ENCODE measurements around the gene KBTBD8. TPM values are rescaled to one million over a fixed set of nuclear protein-coding genes. Genes with fewer than 3 reads are reported as not detected.
A peak's percentile ranks its signal among the peaks of the same experiment; 100 is the strongest.

KBTBD8 gene
- total and polyA plus RNA-seq, 9 of the 15 experiments (the other 6 are each of a cell fraction or from before 2014, with no cell fraction given) = 2.7 to 9.1 (median 5.6) TPM

DNA sequence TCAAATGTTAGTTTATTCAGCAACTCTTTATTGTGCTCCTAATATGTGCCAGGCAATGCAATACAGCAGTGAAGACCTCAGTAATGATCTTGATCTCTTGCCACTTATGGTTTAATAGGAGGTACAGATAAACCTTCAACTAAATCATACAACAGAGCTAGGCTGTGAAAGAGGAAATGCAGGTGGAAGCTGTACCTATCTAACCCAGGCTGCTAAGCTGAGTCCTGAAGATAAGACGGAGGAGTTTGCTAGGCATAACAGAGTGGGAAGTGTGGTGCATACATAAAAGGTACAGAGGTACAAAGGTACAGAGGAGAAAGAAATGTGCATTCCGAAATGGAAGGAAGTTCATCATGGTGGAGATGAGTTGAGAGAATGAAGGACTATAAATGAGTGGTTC, 35.0 kb downstream of the KBTBD8 start:
- BruUV-seq (replicated peaks) = no TSS peak
- ATAC-seq (peak; percentile 69), DNase-seq (ENCODE audit: extremely low read depth in 1 of 4, low spot score in 3 of 4) (peak in 2 of 4 experiments; percentile 36 to 68), FAIRE-seq (peak; percentile 68)
- POLR2A ChIA-PET = no interaction called here
- H3K79me2 ChIP-seq (ENCODE audit: control insufficient read depth, insufficient read depth, low read length) = no peaks in the 10 kb centered on the region
- no peaks in the 10 kb centered on the region for H3K9me1 ChIP-seq (ENCODE audit: control insufficient read depth, insufficient read depth, low read length)
- H3K36me3 ChIP-seq (ENCODE audit: control insufficient read depth, insufficient read depth, low read length) = no peaks in the 10 kb centered on the region
- no peaks in the 10 kb centered on the region for H3K27me3 ChIP-seq (ENCODE audit: control insufficient read depth in 2 of 2, insufficient read depth in 2 of 2, low read length in 2 of 2)
- H3K4me3 ChIP-seq = no peak overlapping the region
- H2AFZ ChIP-seq (ENCODE audit: low read depth, low read length) = no peak overlapping the region; the same call in 1 of the 2 replicates
- H4K20me1 ChIP-seq (replicated peaks; ENCODE audit: control insufficient read depth, insufficient read depth, low read length) = no peaks in the 10 kb centered on the region
- CTCF ChIA-PET (ENCODE audit: low intra/inter-chr PET ratio) = no interaction called here
- in situ Hi-C loops (cut with MboI) = loop anchor here (10.0 kb wide), 1 partner anchor 58 kb away; no protein-coding TSS in a partner anchor
- no peaks in the 10 kb centered on the region for H3K9me3 ChIP-seq (replicated peaks; ENCODE audit: control insufficient read depth, insufficient read depth, low read depth, low read length)
- peaks cover 15 to 28% of the 10 kb centered on the region in 2 experiments for H3K4me1 ChIP-seq (replicated peaks in 1 of 2; ENCODE audit: control insufficient read depth in 2 of 2, insufficient read depth in 2 of 2, low read length in 2 of 2)
- peak overlapping the region; percentile 39; the same call in 1 of the 2 replicates for H3K4me2 ChIP-seq (ENCODE audit: insufficient read depth, low read length)
- H3K27ac ChIP-seq (ENCODE audit: extremely low read depth, low read depth, low read length) = no peak overlapping the region
- intact Hi-C loops (cut with micrococcal nuclease) = no loop called here
- 6% methylated on average over 2 of the region's 2 CpGs for WGBS (ENCODE audit: insufficient coverage, low coverage, missing lambda C conversion rate)
- no peak overlapping the region for H3K9ac ChIP-seq (ENCODE audit: insufficient read depth in 1 of 2, low read depth in 2 of 2, low read length in 2 of 2)
- peak; percentile 82 for TF ChIP-seq CBFA2T2 (conservative IDR thresholded peaks at IDR 0.05)
- peak; percentile 51; the same call in 1 of the 2 replicates for TF ChIP-seq EP300 (IDR thresholded peaks at IDR 0.05; ENCODE audit: low read length)
- TF ChIP-seq ARID1B (IDR thresholded peaks at IDR 0.05) = peak; percentile 86
- TF ChIP-seq SOX6 (IDR thresholded peaks at IDR 0.05) = peak; percentile 34; the same call in 1 of the 2 replicates
- TF ChIP-seq SREBF1 (IDR thresholded peaks at IDR 0.05; ENCODE audit: borderline replicate concordance, low read depth, low read length) = no peak
- 0 out of 4 replicates have a peak, but pooled peaks of 1 of the 2 experiments have one; percentile 9 for TF ChIP-seq RCOR1 (IDR thresholded peaks at IDR 0.05; ENCODE audit: borderline replicate concordance in 1 of 2, low read depth in 2 of 2, low read length in 2 of 2)
- TF ChIP-seq TRIM24 (IDR thresholded peaks at IDR 0.05) = peak in 1 of 2 experiments; percentile 20; a peak in 1 of 4 replicates
- no peak for TF ChIP-seq ZFX (CRISPR knock-in tag; IDR thresholded peaks at IDR 0.05)
- TF ChIP-seq SMAD4 (CRISPR knock-in tag; conservative IDR thresholded peaks at IDR 0.05) = 0 out of 2 replicates have a peak, but pooled peaks have one; percentile 15
- no peak for TF ChIP-seq HMG20B (CRISPR knock-in tag; IDR thresholded peaks at IDR 0.05)
- TF ChIP-seq, protein P1, sequence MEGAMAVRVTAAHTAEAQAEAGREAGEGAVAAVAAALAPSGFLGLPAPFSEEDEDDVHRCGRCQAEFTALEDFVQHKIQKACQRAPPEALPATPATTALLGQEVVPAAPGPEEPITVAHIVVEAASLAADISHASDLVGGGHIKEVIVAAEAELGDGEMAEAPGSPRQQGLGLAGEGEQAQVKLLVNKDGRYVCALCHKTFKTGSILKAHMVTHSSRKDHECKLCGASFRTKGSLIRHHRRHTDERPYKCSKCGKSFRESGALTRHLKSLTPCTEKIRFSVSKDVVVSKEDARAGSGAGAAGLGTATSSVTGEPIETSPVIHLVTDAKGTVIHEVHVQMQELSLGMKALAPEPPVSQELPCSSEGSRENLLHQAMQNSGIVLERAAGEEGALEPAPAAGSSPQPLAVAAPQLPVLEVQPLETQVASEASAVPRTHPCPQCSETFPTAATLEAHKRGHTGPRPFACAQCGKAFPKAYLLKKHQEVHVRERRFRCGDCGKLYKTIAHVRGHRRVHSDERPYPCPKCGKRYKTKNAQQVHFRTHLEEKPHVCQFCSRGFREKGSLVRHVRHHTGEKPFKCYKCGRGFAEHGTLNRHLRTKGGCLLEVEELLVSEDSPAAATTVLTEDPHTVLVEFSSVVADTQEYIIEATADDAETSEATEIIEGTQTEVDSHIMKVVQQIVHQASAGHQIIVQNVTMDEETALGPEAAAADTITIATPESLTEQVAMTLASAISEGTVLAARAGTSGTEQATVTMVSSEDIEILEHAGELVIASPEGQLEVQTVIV (CRISPR knock-in tag; IDR thresholded peaks at IDR 0.05; ENCODE audit: borderline replicate concordance) = no peak
- TF ChIP-seq CHD4 (IDR thresholded peaks at IDR 0.05; ENCODE audit: insufficient read depth, insufficient replicate concordance, low read depth, low read length, poor library complexity, severe bottlenecking) = no peak
- TF ChIP-seq TEAD4 (IDR thresholded peaks at IDR 0.05; ENCODE audit: low read length) = peak; percentile 82
- no peak for TF ChIP-seq TEAD4 (CRISPR knock-in tag; IDR thresholded peaks at IDR 0.05; ENCODE audit: borderline replicate concordance)
- TF ChIP-seq SPI1 (IDR thresholded peaks at IDR 0.05; ENCODE audit: borderline replicate concordance, low read depth, low read length) = peak; percentile 89
- peak; percentile 56 for TF ChIP-seq MTA2 (IDR thresholded peaks at IDR 0.05; ENCODE audit: low read depth)
- peak; percentile 11 for TF ChIP-seq MEIS2 (IDR thresholded peaks at IDR 0.05; ENCODE audit: partially characterized antibody)
- TF ChIP-seq WHSC1 (IDR thresholded peaks at IDR 0.05; ENCODE audit: low read length) = no peak
- peak; percentile 62 for TF ChIP-seq SMARCE1 (IDR thresholded peaks at IDR 0.05)
- TF ChIP-seq, protein P2, sequence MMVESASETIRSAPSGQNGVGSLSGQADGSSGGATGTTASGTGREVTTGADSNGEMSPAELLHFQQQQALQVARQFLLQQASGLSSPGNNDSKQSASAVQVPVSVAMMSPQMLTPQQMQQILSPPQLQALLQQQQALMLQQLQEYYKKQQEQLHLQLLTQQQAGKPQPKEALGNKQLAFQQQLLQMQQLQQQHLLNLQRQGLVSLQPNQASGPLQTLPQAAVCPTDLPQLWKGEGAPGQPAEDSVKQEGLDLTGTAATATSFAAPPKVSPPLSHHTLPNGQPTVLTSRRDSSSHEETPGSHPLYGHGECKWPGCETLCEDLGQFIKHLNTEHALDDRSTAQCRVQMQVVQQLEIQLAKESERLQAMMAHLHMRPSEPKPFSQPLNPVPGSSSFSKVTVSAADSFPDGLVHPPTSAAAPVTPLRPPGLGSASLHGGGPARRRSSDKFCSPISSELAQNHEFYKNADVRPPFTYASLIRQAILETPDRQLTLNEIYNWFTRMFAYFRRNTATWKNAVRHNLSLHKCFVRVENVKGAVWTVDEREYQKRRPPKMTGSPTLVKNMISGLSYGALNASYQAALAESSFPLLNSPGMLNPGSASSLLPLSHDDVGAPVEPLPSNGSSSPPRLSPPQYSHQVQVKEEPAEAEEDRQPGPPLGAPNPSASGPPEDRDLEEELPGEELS (CRISPR knock-in tag; IDR thresholded peaks at IDR 0.05; ENCODE audit: borderline replicate concordance) = no peak
